ENCODE results near the gene BICC1. TPM values are rescaled to one million over a fixed set of nuclear protein-coding genes. Genes with fewer than 3 reads are reported as not detected.
"Not testable (repeated sequence)": the region's sequence is repeated elsewhere in the genome, so short reads cannot be mapped to it uniquely, and the experiment has no call there.

Gene BICC1
- polyA plus RNA-seq, 1 experiment: 25.6 TPM

DNA sequence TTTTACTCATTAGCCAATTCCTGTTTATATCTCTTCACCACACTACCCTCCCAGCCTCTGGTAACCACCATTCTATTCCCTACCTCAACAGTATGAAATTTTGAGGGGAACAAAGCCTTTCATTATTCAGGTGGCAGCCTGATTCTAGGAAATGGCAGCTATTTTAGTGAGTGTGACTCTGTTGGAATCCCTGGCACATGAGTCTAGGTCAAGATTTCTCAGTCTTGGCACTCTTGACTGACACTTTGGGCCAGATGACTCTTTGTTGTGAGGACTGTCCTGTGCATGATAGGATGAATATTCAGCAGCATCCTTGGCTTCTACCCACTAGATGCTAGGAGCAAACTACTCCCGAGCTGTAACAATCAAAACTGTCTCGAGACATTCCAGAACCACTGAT, 341.0 kb downstream of the BICC1 start:
- ChIA-PET CTCF (no interaction called here), POLR2A (interaction anchor here (0.6 kb wide), 1 partner anchor 1358 kb away, joined by 6 read pairs; no protein-coding TSS in a partner anchor)
- Histone ChIP-seq H3K27ac (ENCODE audit: low read depth, low read length) (no peak overlapping the region), H3K9me3 (ENCODE audit: control insufficient read depth, insufficient read depth, low read length) (no peaks in the 10 kb centered on the region), H3K4me3 (ENCODE audit: low read depth, low read length) (no peak overlapping the region), H3K27me3 (ENCODE audit: control insufficient read depth, insufficient read depth, low read length) (no peaks in the 10 kb centered on the region)
- DNase-seq (ENCODE audit: low read depth, low spot score): no peak
- TF ChIP-seq, protein P1, sequence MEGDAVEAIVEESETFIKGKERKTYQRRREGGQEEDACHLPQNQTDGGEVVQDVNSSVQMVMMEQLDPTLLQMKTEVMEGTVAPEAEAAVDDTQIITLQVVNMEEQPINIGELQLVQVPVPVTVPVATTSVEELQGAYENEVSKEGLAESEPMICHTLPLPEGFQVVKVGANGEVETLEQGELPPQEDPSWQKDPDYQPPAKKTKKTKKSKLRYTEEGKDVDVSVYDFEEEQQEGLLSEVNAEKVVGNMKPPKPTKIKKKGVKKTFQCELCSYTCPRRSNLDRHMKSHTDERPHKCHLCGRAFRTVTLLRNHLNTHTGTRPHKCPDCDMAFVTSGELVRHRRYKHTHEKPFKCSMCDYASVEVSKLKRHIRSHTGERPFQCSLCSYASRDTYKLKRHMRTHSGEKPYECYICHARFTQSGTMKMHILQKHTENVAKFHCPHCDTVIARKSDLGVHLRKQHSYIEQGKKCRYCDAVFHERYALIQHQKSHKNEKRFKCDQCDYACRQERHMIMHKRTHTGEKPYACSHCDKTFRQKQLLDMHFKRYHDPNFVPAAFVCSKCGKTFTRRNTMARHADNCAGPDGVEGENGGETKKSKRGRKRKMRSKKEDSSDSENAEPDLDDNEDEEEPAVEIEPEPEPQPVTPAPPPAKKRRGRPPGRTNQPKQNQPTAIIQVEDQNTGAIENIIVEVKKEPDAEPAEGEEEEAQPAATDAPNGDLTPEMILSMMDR (IDR thresholded peaks at IDR 0.05; ENCODE audit: low read depth, low read length): no peak

DNA sequence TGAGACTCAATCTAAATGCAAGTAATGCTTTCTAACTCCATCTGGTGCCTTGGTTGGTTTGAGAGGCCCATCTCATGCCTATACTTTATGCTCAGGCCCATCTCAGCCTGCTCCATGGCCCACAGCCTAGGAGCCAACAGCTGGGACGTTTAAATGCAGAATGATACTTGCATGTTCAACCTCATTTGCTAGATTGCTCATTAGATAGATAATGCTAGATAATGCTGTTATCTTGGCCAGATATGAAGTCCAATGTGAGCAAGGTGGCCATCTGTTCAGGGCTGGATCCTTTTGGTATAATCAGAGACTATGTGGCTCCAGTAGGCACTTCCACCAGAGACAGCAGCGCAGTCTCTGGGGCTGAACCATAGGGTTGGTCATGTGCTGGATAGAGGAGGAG, 342.1 kb downstream of the BICC1 start:
- ChIA-PET POLR2A (no interaction called here), CTCF (no interaction called here)
- no peak for DNase-seq (ENCODE audit: low read depth, low spot score)
- Histone ChIP-seq H3K9me3 (ENCODE audit: control insufficient read depth, insufficient read depth, low read length) (no peaks in the 10 kb centered on the region), H3K4me3 (ENCODE audit: low read depth, low read length) (no peak overlapping the region), H3K27me3 (ENCODE audit: control insufficient read depth, insufficient read depth, low read length) (no peaks in the 10 kb centered on the region), H3K27ac (ENCODE audit: low read depth, low read length) (no peak overlapping the region)
- TF ChIP-seq, protein P1 (IDR thresholded peaks at IDR 0.05; ENCODE audit: low read depth, low read length): no peak

DNA sequence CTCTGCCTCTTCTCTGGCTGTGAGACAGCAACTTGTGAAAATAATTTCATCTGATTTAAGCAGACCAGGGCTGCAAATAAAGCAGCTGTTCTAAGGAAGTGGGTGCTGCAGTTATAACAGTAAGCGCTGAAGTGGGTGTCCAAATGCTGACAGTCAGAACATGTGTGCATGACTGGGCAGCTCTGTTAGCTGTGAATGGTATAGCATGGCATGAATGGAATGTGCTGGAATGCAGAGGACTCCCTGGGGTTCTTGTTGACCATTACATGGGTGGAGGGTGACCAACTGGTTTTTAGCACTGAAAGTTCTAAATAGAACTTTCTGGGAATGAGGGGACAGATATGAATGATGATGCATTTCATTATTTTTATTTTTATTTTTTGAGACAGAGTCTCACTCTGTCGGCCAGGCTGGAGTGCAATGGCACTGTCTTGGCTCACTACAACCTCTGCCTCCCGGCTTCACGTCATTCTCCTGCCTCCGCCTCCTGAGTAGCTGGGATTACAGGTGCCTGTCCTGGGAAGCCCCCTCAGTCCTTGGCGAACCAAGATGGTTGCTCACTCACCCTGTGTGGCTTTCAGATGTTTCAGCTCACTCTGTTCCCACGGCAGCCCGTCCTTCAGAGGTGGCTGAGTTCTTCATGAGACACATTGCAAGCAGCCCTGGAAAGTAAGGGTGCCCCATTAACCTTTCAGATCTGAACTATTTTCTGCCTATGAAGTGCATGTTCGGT, 344.0 kb downstream of the BICC1 start:
- peak; percentile 91 for DNase-seq (ENCODE audit: low read depth, low spot score)
- ChIA-PET POLR2A (interaction anchor here (1.0 kb wide), 1 partner anchor 38 kb away, joined by 4 read pairs; no protein-coding TSS in a partner anchor), CTCF (no interaction called here)
- no peak overlapping the region for H3K4me3 ChIP-seq (ENCODE audit: low read depth, low read length)
- TF ChIP-seq, protein P1 (IDR thresholded peaks at IDR 0.05; ENCODE audit: low read depth, low read length): no peak
- H3K27me3 ChIP-seq (ENCODE audit: control insufficient read depth, insufficient read depth, low read length): no peaks in the 10 kb centered on the region
- H3K9me3 ChIP-seq (ENCODE audit: control insufficient read depth, insufficient read depth, low read length): no peaks in the 10 kb centered on the region
- H3K27ac ChIP-seq (ENCODE audit: low read depth, low read length): peak overlapping the region; percentile 79

DNA sequence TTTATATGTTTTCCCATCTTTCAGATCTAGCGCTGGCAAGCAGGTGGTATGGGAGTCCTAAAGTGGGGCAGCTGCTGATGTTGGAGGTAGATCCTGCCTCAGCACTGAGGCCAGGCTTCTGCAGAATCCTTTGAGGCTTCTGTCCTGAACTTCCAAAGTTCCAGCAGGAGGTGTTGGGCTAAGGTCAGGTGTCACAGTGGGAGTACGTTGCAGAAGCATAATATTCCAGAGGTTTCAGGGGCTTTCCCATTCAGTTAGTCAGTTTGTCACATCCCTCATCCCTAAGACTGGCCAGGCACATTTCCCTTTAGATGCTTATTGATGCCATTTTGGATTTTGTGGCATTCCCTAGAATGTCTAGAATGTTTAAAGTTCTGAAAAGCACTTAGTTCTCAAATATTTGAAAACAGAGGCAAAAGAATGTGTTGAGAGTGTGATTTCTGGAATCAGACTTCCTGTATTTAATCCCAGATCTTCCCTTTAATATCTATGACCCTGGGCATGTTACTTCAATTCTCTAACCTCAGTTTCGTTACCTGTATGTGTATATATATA, 344.7 kb downstream of the BICC1 start:
- Histone ChIP-seq H3K4me3 (ENCODE audit: low read depth, low read length) (no peak overlapping the region), H3K9me3 (ENCODE audit: control insufficient read depth, insufficient read depth, low read length) (no peaks in the 10 kb centered on the region), H3K27ac (ENCODE audit: low read depth, low read length) (peak overlapping the region; percentile 79), H3K27me3 (ENCODE audit: control insufficient read depth, insufficient read depth, low read length) (no peaks in the 10 kb centered on the region)
- DNase-seq (ENCODE audit: low read depth, low spot score): no peak
- POLR2A ChIA-PET: no interaction called here
- CTCF ChIA-PET: no interaction called here
- TF ChIP-seq, protein P1 (IDR thresholded peaks at IDR 0.05; ENCODE audit: low read depth, low read length): no peak

DNA sequence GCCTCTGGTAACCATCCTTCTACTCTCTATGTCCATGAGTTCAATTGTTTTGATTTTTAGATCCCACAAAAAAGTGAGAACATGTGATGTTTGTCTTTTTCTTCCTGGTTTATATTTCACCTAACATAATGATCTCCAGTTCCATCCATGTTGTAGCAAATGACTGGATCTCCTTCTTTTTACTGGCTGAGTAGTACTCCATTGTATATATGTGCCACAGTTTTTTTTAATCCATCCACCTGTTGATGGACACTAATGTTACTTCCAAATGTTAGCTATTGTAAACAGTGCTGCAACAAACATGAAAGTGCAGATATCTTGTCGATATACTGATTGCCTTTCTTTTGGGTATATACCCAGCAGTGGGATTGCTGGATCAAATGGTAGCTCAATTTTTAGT, 345.5 kb downstream of the BICC1 start:
- DNase-seq (ENCODE audit: low read depth, low spot score); H3K27ac ChIP-seq (ENCODE audit: low read depth, low read length); POLR2A ChIA-PET; H3K4me3 ChIP-seq (ENCODE audit: low read depth, low read length); H3K9me3 ChIP-seq (ENCODE audit: control insufficient read depth, insufficient read depth, low read length); CTCF ChIA-PET; H3K27me3 ChIP-seq (ENCODE audit: control insufficient read depth, insufficient read depth, low read length): not testable (repeated sequence)
